GM19193 (cell line): ENCODE data around the gene ABLIM1.

Source experiments
- POLR2A ChIP-seq: IDR thresholded peaks from 4 replicates; pipeline ENCODE4 v1.6.1; 2011; ENCODE audit not compliant: insufficient read depth, insufficient read length; ENCODE audit errors: extremely low read depth

The ABLIM1 gene

DNA sequence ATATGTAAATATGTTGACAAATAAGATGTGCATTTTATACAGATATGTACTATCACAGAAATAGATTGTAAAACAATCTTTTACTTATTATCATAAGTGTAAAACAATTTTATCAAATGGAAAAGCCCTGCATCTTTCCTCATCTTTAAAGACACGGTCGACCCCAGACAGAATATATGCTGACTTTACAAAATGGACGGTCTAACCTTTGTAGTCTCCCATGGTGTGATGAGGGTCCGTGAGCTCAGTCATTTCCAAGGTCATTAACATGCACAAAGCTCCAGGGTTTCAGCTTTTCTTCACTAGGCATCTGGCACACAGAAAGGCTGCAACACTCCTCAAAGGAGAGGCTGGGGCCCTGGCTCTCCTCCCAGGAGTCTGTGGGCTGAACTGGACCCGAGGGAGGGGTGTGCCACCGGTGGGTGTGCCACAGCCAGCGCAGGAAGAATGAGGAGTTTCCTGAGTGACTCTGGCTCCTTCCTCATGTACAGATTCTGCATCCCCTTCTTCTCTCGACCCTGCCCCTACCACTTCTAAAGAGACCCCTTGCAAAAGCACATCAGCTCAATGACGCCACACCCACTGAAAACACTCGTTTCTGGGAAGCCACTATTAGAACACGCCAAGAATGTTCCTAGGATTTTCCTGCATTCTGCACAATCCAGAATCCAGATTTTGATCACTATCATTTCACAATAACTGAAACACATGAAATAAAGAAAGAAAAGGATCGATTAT lies 26.2 kb upstream of the ABLIM1 start:
- no peak for TF ChIP-seq POLR2A

DNA sequence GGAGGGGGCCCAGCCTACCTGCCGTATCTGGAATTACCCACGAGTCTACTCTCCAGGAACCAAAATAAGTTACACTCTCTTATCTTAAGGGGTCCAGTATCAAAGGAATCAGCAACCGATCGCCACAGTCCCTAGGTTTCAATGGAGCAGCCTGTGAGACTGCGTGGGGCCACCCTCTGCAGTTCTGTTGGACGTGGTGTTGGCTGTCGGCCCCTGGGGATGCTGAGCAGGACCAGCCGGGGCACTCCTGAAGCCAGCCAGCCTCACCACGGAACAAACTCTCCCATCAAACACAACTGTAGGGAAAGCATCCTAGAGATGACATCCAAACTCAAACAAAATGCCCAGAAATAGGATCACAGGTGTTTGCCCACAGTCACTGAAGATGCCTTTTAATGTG lies 25.5 kb upstream of the ABLIM1 start:
- no peak for TF ChIP-seq POLR2A

DNA sequence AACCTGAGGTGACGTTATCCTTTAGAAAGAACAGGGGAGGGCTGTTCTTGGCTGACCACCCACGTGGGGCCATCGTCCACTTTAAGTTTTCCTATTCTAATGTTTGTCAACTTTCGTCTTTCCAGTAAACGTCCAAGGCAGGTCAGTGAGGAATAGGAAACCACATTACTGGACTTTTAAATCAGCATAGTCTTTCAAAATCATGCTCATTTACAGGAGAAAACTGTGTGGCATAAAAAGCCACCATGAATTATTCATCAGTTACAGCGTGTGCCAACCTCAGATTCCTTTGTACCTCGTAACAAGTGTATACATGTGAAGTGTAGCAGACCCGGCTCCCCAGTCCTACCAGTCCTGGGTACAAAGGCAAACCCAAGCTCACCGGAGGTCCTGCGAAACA lies 25.1 kb upstream of the ABLIM1 start:
- no peak for TF ChIP-seq POLR2A

DNA sequence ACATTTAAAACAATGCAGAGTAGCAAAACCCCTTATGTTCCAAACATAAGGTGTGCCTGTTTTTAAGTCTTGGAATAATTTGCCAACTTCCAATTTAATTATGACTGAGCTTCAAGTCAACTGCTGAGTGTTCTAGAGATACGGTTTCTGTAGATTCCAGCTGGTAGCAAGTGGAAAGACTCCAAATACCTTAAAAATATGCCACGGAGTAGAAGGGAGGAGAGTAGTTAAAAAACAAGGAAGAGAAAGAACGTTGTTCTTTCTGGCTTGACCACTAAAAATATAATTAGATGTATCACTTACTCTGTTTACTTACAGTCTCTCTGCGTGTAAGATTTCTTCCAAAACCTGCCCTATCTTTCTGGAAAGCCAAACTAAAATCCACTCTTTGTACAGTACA lies 24.5 kb upstream of the ABLIM1 start:
- TF ChIP-seq POLR2A: no peak

DNA sequence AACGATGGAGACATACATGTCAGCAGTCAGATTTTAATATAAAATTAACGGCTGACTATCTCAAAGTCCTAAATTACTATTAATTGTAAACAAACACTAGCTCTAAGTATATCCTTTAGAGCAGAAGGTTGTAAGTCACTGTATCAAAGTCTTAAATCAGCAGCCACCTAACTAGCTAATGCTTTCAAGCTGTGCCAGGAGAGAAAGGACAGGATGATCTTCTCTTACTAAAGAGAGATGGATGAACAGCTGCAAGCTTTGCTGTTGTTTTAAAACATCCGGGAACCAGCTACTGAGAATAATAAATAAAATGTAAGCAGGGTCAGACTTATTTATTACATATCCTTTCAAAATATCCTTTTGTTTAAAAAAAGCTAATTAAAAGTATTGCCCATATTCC lies 24.0 kb upstream of the ABLIM1 start:
- TF ChIP-seq POLR2A: no peak

DNA sequence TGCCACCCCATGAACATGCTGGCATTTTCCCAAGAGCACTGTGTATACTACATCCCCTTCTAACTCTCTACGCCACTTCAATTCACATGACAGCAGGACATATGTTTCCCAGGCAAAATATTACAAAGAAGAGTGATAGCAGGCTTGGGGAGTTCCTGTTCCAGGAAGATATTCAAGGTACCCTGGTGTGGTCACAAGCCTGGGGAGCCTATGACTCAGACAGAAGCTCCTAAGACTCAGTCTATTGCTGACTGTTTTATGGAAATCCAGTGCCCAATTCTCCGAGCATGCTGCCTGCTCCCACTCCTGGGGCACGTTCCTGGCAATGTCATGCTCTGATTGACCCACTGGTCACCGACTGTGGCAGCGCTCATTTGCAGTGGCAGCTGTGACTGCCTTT lies 23.5 kb upstream of the ABLIM1 start:
- TF ChIP-seq POLR2A: no peak

DNA sequence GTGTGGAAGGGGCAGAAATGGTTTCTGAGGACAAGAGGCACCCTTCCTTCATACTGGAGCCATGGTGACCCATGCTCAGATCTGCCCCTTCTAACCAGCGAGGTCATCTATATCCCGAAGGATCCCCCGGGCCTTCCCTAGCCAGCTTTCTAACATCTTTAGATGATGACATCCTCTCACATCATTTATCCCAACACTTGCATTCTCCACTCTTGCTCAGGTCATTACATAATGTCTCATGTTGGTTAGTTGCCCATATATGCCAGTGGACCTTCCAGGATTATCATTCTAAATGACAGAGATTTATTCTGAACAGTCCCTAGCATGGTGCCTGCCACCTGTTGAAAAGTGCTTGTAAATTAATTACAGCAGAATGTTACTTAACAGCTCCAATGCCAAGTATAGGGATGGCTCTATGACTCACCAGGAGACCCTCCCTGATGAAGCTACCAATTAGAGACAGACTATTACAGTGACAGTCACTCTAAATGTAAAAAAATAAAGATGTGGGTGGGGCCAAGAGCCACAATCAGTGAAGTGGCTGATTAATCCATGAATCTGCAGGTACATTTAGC lies 22.6 kb upstream of the ABLIM1 start:
- TF ChIP-seq POLR2A: no peak

DNA sequence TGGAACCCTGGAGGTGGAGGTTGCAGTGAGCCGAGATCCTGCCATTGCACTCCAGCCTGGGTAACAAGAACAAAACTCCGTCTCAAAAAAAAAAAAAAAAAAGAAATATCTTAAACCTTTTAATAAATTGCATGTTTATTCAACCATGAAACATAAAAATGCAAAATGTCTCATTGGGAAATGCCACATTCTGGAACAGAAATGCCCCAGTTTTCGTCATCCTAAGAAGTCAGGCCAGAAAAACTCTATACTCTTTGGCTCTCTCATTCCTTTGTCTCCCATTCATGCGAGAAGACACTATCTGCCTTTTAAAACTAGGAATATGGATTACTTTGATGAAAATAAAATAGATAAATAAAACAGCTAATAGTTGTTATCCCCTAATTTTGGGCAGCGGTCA lies 21.5 kb upstream of the ABLIM1 start:
- TF ChIP-seq POLR2A: no peak

DNA sequence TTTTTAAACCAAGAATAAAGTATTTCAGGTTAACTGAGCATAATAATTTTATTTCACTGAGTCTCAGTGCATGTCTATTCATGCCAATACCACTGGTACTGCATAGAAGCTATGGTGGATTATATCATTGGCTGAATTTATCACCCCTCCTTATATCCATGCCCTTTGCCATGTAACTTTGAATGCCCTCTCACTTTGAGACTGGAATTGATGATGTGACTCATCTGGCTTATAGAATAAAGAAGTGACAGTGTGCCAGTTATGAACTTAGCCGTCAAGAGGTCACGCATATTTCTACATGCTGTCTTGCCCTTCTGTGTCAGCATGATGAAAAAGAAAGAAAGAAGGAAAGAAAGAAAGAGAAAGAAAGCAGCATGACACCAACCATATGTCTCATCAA lies 20.7 kb upstream of the ABLIM1 start:
- no peak for TF ChIP-seq POLR2A

DNA sequence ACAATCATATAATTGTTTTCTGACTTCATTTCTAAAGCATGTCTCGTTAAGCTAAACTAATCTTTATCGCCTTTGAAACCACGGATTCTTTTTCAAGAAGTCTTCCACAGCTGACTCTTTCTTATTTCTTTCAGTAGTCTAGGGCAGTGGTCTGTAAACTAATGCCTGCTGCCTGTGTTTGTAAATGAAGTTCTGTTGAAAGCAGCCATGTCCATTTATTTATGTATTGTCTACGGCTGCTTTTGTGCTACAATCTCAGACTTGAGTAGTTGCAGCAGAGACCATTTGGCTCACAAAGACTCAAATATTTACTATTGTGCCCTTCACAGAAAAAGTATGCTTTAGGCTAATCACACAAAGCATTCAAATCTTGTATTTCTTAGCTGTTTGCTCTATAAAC lies 20.3 kb upstream of the ABLIM1 start:
- no peak for TF ChIP-seq POLR2A

DNA sequence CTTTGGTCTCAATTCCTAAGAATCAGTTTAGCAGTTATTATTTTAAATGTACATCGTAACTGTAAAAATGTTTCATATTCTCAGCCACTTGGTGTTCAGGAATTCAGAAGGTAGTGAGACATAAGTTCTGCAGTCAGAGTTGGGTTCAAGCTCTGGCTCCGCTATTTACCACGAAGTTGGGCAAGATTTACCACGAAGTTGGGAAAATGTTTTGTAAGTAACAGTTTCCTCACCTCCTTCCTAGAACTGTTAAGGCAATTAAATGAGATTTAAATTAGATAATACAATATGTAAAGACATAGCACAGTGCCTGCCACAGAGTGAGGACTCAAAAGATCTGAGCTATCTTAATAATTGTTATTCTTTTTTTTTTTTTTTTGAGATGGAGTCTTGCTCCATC lies 16.3 kb upstream of the ABLIM1 start:
- TF ChIP-seq POLR2A: no peak

DNA sequence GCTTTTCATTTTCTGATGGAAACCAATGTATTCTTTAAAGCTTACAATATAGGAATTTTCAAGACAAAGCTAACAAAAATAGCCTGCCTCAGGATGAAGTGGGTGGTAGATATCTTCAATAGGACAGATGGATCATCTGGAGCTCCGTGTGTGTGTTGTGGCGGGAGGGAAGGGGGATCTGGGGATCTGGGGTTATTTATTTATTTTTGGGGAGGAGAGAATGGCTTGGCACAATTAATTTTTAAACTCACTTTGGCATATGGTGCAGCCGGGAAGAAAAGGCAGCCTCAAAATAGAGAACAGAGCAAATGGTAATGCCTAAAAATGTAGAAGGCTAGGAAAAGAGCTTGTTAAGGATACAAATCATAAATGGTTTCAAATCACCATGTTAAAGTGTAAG lies 11.6 kb upstream of the ABLIM1 start:
- TF ChIP-seq POLR2A: no peak

DNA sequence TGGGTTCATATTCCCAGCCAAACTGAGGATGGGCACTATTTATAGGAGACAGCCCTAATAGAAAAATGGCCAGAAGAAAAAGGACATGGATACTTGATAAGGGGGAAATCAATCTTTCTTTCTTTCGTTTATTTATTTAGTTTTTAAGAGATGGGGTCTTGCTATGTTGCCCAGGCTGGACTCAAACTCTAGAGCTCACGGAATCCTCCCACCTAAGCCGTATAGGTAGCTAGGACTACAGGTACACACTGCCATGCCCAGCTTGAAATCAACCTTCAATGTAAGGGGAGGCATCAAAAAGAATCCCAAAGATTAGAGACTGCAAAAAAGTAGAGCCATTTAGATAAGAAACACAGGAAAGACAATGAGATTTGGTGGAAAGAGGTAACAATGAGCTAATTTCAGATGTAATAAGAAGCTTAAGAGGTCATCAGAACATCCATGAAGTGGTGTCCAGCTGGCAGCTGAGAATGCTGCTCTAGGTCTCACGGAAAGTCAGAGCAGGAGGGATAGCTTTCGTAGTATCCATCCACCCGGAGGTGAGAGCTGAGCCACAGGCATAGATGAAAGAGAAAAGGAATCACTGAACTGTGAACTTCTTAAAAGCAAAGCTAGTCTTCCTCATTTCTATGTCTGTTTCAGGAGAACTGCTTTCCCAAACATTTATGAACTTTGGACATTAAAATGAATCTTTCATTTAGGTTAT lies 10.5 kb upstream of the ABLIM1 start:
- no peak for TF ChIP-seq POLR2A

DNA sequence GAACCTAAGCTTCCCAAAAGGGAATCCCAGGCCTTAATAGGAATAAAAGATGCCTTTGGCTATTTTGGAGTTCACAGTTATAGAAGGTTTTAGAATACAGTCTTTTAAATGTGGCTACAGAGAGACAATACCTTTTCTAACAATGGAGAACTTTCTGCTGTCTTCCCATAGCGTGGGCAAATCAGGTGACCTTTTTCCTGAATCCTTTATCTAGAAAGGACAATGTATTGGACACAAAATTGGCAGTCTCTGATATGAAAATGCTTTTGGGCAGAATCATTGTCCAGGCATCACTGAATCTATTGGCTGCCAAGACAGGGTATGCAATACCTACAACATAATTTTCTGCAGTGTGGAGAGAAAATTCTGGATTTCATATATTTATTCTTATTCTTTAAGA lies 7.8 kb upstream of the ABLIM1 start:
- TF ChIP-seq POLR2A: no peak

DNA sequence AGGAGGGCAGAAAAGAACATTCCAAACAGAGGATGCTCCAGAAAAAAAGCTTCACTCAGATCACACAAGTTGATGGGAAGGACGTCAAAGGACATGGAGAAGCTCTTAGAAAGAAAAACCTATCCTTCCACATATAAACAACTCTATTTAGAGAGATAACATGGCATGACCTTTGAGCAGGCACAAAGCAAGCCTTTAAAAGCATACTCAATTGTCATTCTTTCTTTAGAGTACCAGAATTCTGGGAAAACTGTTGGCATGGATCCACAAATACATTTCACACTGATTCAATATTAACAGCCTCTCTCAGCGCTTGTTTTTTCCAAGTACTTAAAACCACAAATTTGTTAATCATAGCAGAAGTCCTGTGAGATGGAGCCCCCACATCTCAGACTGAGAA lies 7.3 kb upstream of the ABLIM1 start:
- TF ChIP-seq POLR2A: no peak

DNA sequence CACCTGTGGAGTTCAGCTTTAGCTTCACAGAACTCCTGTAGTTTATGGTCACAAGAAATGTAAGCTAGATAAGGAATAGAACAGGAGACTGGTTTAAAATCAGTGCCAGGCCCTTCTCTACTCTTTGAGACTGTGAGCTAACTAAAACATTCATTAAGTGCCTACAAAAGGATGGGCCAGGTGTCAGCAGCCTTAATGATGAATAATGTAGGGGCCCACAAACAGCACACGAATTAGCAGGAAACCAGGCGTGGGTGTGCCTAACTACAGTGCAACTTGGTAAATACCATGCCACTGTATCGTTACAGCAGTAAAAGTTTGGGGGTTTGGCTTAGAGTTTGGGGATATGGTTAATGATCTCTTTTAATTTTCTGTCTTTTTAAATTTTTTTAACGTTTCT lies 6.1 kb upstream of the ABLIM1 start:
- no peak for TF ChIP-seq POLR2A
